ENCODE data around the gene ZC3H7A.

ZC3H7A gene

GRCh38 chr16:11711662-11712061 lies 85.4 kb downstream of the ZC3H7A start:
- H3K79me2 ChIP-seq (ENCODE audit: insufficient read depth, low read depth), result peaks cover 24% of the 10 kb centered on the region; the same call in 1 of the 2 replicates
- peak overlapping the region; percentile 6; the same call in 1 of the 2 replicates for H3K27ac ChIP-seq
- no peaks in the 10 kb centered on the region for H4K20me1 ChIP-seq (ENCODE audit: insufficient read depth)
- H3K27me3 ChIP-seq (ENCODE audit: insufficient read depth, low read depth), result no peaks in the 10 kb centered on the region
- H3K4me1 ChIP-seq (ENCODE audit: low read depth, poor library complexity, severe bottlenecking), result peaks cover 45% of the 10 kb centered on the region
- no peak overlapping the region for H3K4me3 ChIP-seq (IDR thresholded peaks at IDR 0.05; ENCODE audit: insufficient read depth, low read depth, low read length)
- no peak overlapping the region for H3K9ac ChIP-seq
- H2AFZ ChIP-seq (ENCODE audit: low read depth), result no peak overlapping the region
- H3K36me3 ChIP-seq (ENCODE audit: insufficient read depth), result peaks cover 13% of the 10 kb centered on the region; the same call in 1 of the 2 replicates
- no peak for TF ChIP-seq CTCF (conservative IDR thresholded peaks at IDR 0.05; ENCODE audit: low read depth, low read length)
- H3K4me2 ChIP-seq, result no peak overlapping the region

- H3K4me2 ChIP-seq, result peak overlapping the region; percentile 70; the same call in 1 of the 2 replicates
- H2AFZ ChIP-seq (ENCODE audit: low read depth), result no peak overlapping the region
- no peak for TF ChIP-seq CTCF (conservative IDR thresholded peaks at IDR 0.05; ENCODE audit: low read depth, low read length)
- H3K36me3 ChIP-seq (ENCODE audit: insufficient read depth), result peaks cover 6% of the 10 kb centered on the region; the same call in 1 of the 2 replicates
- no peaks in the 10 kb centered on the region for H4K20me1 ChIP-seq (ENCODE audit: insufficient read depth)
- H3K27ac ChIP-seq, result peak overlapping the region; percentile 66; the same call in 1 of the 2 replicates
- no peak overlapping the region for H3K4me3 ChIP-seq (IDR thresholded peaks at IDR 0.05; ENCODE audit: insufficient read depth, low read depth, low read length)
- no peaks in the 10 kb centered on the region for H3K27me3 ChIP-seq (ENCODE audit: insufficient read depth, low read depth)
- H3K79me2 ChIP-seq (ENCODE audit: insufficient read depth, low read depth), result peaks cover 33% of the 10 kb centered on the region; the same call in 1 of the 2 replicates
- H3K4me1 ChIP-seq (ENCODE audit: low read depth, poor library complexity, severe bottlenecking), result peaks cover 71% of the 10 kb centered on the region
- H3K9ac ChIP-seq, result no peak overlapping the region
Observed at GRCh38 chr16:11708421-11708820, 88.6 kb downstream of the ZC3H7A start.

GRCh38 chr16:11707679-11708197 lies 89.3 kb downstream of the ZC3H7A start:
- Histone ChIP-seq H3K27me3 (ENCODE audit: insufficient read depth, low read depth) (no peaks in the 10 kb centered on the region), H3K4me1 (ENCODE audit: low read depth, poor library complexity, severe bottlenecking) (peaks cover 78% of the 10 kb centered on the region), H4K20me1 (ENCODE audit: insufficient read depth) (no peaks in the 10 kb centered on the region), H3K27ac (peak overlapping the region; percentile 66), H3K79me2 (ENCODE audit: insufficient read depth, low read depth) (peaks cover 40% of the 10 kb centered on the region; the same call in 1 of the 2 replicates), H3K4me3 (IDR thresholded peaks at IDR 0.05; ENCODE audit: insufficient read depth, low read depth, low read length) (no peak overlapping the region), H3K9ac (no peak overlapping the region), H2AFZ (ENCODE audit: low read depth) (no peak overlapping the region), H3K4me2 (peak overlapping the region; percentile 70; the same call in 1 of the 2 replicates), H3K36me3 (ENCODE audit: insufficient read depth) (peaks cover 6% of the 10 kb centered on the region; the same call in 1 of the 2 replicates)
- no peak for TF ChIP-seq CTCF (conservative IDR thresholded peaks at IDR 0.05; ENCODE audit: low read depth, low read length)

- no peak for TF ChIP-seq CTCF (conservative IDR thresholded peaks at IDR 0.05; ENCODE audit: low read depth, low read length)
- peaks cover 90% of the 10 kb centered on the region for H3K4me1 ChIP-seq (ENCODE audit: low read depth, poor library complexity, severe bottlenecking)
- H3K79me2 ChIP-seq (ENCODE audit: insufficient read depth, low read depth), result peaks cover 49% of the 10 kb centered on the region; the same call in 1 of the 2 replicates
- peaks cover 1% of the 10 kb centered on the region; the same call in 1 of the 2 replicates for H3K36me3 ChIP-seq (ENCODE audit: insufficient read depth)
- H3K27ac ChIP-seq, result peak overlapping the region; percentile 66
- H4K20me1 ChIP-seq (ENCODE audit: insufficient read depth), result no peaks in the 10 kb centered on the region
- no peak overlapping the region for H2AFZ ChIP-seq (ENCODE audit: low read depth)
- H3K9ac ChIP-seq, result peak overlapping the region; percentile 6; the same call in 1 of the 2 replicates
- peak overlapping the region; percentile 70 for H3K4me2 ChIP-seq
- H3K4me3 ChIP-seq (IDR thresholded peaks at IDR 0.05; ENCODE audit: insufficient read depth, low read depth, low read length), result no peak overlapping the region
- H3K27me3 ChIP-seq (ENCODE audit: insufficient read depth, low read depth), result no peaks in the 10 kb centered on the region
Observed at GRCh38 chr16:11706180-11706742, 90.8 kb downstream of the ZC3H7A start.
